ENCODE measurements around the gene LYPD4.
"Not testable (repeated sequence)": the region's sequence is repeated elsewhere in the genome, so short reads cannot be mapped to it uniquely, and the experiment has no call there.

Gene LYPD4

DNA sequence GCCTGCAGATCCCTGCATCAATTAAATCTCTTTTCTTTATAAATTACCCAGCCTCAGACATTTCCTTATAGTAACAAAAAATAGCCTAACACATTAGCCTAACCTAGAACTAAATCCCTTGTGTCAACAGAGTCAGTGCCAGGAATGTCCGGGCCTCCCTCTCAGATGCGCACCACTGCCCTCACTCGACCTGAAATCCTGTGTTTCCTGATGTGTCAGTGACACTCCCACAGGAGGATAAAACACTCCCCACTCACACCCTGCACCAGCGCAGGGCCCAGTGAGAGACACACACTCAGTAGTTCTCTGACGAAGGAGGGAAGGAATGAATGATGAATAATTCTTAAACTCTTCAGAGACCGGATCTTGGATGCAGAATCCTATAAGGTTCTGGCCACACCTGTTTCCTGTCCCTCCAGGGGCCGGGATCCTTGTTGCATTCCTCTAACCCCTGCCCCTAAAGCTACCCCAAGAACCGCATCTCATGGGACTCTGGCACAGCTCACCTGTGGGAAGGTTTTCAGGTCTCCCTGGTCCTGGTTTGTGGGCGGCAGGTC, 45.0 kb downstream of the LYPD4 start:
- DNase-seq (ENCODE audit: low spot score): no peak

DNA sequence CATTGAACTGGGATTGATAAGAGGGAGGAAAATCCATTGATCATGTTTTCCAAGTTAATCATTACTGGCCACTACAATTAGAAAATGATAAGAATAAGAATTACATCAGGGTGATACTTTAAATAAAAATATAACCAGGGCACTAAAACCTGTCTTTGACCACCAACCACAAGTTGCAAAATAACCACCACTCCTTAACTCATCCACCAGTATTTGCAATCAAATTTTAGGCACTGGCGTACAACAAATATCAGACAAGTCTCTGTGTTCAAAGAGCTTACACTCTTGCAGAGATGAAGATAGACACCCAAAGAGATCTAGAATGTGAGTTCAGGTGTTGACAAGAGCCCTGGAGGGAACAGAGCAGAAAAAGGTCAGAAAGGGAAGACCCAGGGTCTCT, 47.6 kb downstream of the LYPD4 start:
- no peak for DNase-seq (ENCODE audit: low spot score)

DNA sequence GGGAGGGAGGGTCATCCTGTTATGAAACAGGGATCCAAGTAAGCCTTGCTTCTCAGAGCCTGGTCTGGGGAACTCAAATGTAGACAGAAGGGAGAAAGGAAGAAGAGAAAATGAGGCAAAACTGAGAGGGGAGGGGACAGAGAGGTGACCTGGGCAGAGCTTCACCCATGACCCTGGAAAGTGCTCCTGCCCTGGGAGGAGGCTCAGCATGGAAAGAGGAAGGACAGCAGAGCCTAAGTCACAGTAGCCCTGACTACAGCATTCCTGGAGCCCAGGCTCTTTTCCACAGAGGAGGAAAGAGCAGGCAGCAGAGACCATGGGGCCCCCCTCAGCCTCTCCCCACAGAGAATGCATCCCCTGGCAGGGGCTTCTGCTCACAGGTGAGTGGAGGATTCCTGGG, 48.1 kb downstream of the LYPD4 start, which contains the start of gene CEACAM3:
TSS of gene CEACAM3 (plus strand) at position 226 of the 400 bp plus-strand sequence. CDS start at position 317, 91 bp downstream.
- DNase-seq (ENCODE audit: low spot score): no peak

DNA sequence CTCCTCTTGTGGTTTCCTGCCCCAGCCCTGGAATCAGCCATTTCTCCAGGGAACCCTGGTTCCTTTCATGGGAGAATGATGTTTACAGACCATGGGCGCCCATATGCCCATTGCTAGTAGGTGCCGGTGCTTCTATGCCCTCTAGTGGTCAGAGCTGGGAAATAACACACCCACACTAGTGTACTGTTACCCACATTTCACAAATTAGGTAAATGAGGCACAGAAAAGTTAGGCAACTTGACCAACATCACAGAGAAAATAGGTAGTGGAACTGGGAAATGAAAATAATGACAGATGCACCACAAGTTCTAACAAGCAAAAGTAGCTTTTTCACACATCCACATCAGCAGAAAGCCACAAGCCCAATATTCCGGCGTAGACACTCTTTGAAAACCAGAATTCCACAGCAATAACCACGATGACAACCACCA, 49.4 kb downstream of the LYPD4 start:
- DNase-seq (ENCODE audit: low spot score): peak; percentile 9

DNA sequence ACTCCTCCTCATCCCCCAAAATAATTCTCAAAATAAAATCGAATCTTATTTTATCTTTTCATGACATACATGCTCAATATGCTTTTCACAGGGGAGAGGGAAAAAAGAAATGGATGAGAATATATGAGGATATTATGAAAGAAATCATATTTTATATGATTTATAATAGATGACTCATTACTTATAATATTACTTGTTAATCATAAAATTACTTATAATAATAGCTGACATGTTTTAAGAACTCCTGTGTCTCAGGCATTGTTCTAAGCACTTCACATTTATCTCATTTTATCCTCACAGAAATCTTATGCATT, 51.1 kb downstream of the LYPD4 start:
- DNase-seq (ENCODE audit: low spot score): no peak

DNA sequence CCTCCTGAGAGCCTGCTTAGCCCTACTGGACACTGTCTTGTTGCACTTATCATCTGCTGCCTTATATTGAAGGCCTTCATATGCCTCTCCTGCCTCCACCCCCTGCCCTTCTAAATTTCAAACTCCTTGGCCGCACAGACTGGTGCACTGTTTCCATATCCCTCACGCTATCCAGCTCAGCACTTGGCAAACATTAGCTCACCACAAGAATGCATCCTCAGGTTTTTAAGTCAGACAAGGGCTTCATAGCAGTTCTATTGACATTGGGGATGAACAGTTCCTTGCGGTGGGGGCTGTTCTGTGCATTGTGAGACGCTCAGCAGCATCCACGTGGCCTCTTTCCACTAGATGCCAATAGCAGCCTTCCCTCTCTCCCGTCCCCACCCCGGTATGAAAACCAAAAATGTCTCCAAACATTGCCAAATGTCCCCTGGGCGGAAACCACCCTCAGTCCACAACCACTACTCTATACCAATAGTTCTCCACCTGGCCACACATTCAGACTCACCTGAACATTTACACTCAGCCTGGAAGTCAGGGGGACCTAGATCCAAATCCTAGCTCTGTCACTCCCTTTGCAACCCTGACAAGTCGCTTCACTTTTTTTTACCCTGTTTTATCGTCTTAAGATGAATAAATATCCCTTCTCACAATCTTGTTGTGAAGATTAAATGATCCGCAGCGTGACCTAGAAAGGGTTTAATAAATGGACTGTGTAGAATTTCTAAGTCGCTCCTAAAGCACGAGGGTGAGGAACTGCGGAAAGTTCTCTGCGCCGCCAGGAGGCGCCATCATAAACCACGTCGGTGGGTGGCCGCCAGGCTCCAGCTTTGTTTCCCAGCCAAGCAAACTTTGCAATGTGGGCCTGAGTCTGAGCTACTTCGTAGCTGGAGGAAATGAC, 51.7 kb downstream of the LYPD4 start:
- DNase-seq (ENCODE audit: low spot score): peak; percentile 59

DNA sequence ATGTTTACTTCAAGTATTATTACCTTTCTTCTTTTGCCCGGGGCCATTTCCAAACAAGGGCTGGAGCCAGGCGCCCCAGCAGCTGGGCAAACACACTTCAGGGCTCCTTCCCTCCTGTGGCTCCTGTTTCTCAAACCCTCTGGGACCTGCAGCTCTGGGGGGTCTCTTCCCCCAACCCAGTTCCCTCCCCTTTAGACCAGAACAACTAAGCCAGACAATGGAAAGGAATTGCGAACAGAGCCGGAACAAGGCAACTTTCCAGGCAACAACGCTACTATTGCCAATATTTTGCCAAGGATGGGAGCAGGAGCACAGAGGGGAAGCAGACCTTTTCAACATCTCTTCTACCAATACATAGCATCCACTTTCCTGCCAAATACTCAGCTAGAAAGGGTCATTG, 55.4 kb downstream of the LYPD4 start:
- not testable (repeated sequence) for DNase-seq (ENCODE audit: low spot score)

DNA sequence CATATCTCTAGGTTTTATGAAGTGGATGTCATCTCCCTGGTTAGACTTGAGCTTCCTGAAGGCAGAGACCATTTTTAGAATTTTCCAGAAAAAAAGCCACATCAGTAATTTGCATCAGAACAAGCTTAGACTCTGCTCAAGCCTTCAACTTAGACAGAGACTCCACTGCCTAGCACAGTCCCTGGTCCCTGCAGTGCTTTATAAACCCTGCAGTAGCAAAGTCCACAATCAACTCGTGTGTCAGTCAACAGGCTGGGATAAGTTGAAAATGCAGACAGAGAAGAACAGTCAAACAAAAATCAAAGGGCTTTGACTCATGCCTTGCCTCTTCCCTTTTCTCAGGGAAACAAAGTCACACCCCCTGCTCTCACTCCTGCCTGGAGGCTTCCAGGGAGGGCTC, 56.0 kb downstream of the LYPD4 start:
- not testable (repeated sequence) for DNase-seq (ENCODE audit: low spot score)
